SJSA1 (cell line): ENCODE measurements around the gene SIRPD. TPM values are rescaled to one million over a fixed set of nuclear protein-coding genes. Genes with fewer than 3 reads are reported as not detected.

Source experiments
- DNase-seq, 2 experiments: peaks; one replicate each; pipeline ENCODE4 v3.0.0-alpha.2; 2015 to 2020; ENCODE audit warnings: low spot score in 2 of 2, low read depth in 1 of 2
- H3K27ac ChIP-seq: fragments of 250-450 bp; sonication (Bioruptor Pico); 2 replicates; pipeline ENCODE4 v1.5.1; 2020; ENCODE audit warnings: mild to moderate bottlenecking, moderate library complexity
- H3K27me3 ChIP-seq: fragments of 250-450 bp; sonication (Bioruptor Pico); replicated peaks from 2 replicates; pipeline ENCODE4 v1.5.1; 2020; ENCODE audit warnings: mild to moderate bottlenecking, moderate library complexity
- H3K36me3 ChIP-seq: fragments of 250-450 bp; sonication (Bioruptor Pico); 2 replicates; pipeline ENCODE4 v1.5.1; 2020; ENCODE audit warnings: mild to moderate bottlenecking
- H3K4me1 ChIP-seq: fragments of 250-450 bp; sonication (Bioruptor Pico); replicated peaks from 2 replicates; pipeline ENCODE4 v1.6.1; 2021; ENCODE audit warnings: mild to moderate bottlenecking
- H3K4me3 ChIP-seq: fragments of 250-450 bp; sonication (Bioruptor Pico); 2 replicates; pipeline ENCODE4 v1.5.1; 2020; ENCODE audit warnings: mild to moderate bottlenecking
- H3K9me3 ChIP-seq: fragments of 250-450 bp; sonication (Bioruptor Pico); replicated peaks from 2 replicates; pipeline ENCODE4 v1.5.1; 2020; ENCODE audit warnings: mild to moderate bottlenecking
- total RNA-seq: library from RNA; depleted of rRNA; stranded (reverse); fragments of >200 nt; shearing (Covaris generic); gene quantifications from 2 replicates; pipeline ENCODE4 v1.2.3, GENCODE V29; 2014

The SIRPD gene
- total RNA-seq, 1 experiment from 2014 or later, result not detected

DNA sequence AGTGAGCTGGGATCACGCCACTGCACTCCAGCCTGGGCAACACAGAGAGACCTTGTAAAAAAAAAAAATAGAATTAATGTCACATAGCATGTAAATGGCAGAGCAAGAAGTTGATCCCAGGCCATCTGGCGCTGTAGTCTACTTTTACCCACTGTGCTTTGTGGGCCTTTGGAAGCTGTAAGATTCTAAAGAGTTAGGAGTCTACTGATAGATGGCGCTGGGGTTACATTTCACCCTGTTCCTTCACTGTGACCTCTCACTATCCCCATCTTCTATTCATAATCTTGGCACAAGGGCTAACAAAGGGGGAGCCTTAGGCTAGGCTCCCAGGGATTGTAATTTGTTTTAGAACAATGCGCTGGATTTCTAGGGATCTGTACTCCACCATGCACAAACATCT, 24.4 kb downstream of the SIRPD start:
- no peak overlapping the region for H3K27ac ChIP-seq
- no peak overlapping the region for H3K4me3 ChIP-seq
- H3K36me3 ChIP-seq, result no peaks in the 10 kb centered on the region
- DNase-seq, result no peak
- H3K27me3 ChIP-seq, result peaks cover 21% of the 10 kb centered on the region
- H3K9me3 ChIP-seq, result no peaks in the 10 kb centered on the region
- no peaks in the 10 kb centered on the region for H3K4me1 ChIP-seq

DNA sequence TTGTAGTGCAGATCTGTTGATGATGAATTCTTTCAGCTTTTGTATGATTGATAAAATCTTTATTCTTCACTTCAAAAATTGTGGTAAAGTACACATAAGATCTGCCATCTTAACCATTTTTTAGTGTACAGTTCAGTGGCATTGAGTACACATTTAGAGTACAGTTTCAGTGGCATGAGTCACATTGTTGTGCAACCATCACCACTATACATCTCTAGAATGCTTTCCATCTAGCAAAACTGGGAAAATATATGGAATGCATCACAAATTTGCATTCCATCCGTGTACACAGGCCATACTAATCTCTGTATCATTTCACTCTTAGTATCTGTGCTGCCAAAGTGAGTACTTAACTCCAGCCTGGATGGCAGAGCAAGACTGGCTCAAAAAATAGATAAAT, 28.7 kb downstream of the SIRPD start:
- Histone ChIP-seq H3K4me1 (no peaks in the 10 kb centered on the region), H3K27ac (no peak overlapping the region), H3K27me3 (peaks cover 9% of the 10 kb centered on the region; the same call in 1 of the 2 replicates), H3K36me3 (no peaks in the 10 kb centered on the region), H3K9me3 (no peaks in the 10 kb centered on the region), H3K4me3 (no peak overlapping the region)
- DNase-seq, result no peak

- H3K4me1 ChIP-seq, result no peaks in the 10 kb centered on the region
- no peak for DNase-seq
- no peak overlapping the region for H3K27ac ChIP-seq
- H3K36me3 ChIP-seq, result no peaks in the 10 kb centered on the region
- H3K9me3 ChIP-seq, result no peaks in the 10 kb centered on the region
- H3K27me3 ChIP-seq, result peaks cover 11% of the 10 kb centered on the region; the same call in 1 of the 2 replicates
- H3K4me3 ChIP-seq, result no peak overlapping the region
These were observed 29.6 kb downstream of the SIRPD start for GRCh38 chr20:1527923-1528322.

DNA sequence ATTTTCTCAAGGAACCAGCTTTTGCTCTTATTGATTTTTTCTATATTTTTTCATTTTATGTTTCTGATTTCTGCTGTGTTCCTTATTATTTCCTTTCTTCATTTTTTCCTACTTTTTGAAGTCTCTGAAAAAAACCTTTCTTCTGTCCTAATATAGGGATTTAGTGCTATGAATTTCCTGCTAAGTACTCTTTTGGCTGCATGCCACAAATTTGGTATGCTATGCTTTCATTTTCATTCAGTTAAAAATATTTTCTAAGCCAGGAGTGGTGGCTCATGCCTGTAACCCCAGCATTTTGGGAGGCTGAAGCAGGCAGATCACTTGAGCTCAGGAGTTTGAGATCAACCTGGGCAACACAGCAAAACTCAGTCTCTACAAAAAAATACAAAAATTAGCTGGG, 30.6 kb downstream of the SIRPD start:
- H3K27ac ChIP-seq, result no peak overlapping the region
- no peaks in the 10 kb centered on the region for H3K4me1 ChIP-seq
- no peak overlapping the region for H3K4me3 ChIP-seq
- no peak for DNase-seq
- H3K27me3 ChIP-seq, result peaks cover 19% of the 10 kb centered on the region; the same call in 1 of the 2 replicates
- no peaks in the 10 kb centered on the region for H3K36me3 ChIP-seq
- H3K9me3 ChIP-seq, result no peaks in the 10 kb centered on the region

GRCh38 chr20:1526310-1526709, 31.2 kb downstream of the SIRPD start:
- H3K9me3 ChIP-seq, result no peaks in the 10 kb centered on the region
- no peak overlapping the region for H3K4me3 ChIP-seq
- H3K27ac ChIP-seq, result no peak overlapping the region
- no peak for DNase-seq
- peaks cover 20% of the 10 kb centered on the region; the same call in 1 of the 2 replicates for H3K27me3 ChIP-seq
- no peaks in the 10 kb centered on the region for H3K36me3 ChIP-seq
- no peaks in the 10 kb centered on the region for H3K4me1 ChIP-seq

GRCh38 chr20:1524004-1524403, 33.5 kb downstream of the SIRPD start:
- no peaks in the 10 kb centered on the region for H3K4me1 ChIP-seq
- no peaks in the 10 kb centered on the region for H3K9me3 ChIP-seq
- DNase-seq, result no peak
- no peak overlapping the region for H3K4me3 ChIP-seq
- no peak overlapping the region for H3K27ac ChIP-seq
- H3K27me3 ChIP-seq, result peaks cover 17% of the 10 kb centered on the region
- H3K36me3 ChIP-seq, result no peaks in the 10 kb centered on the region

GRCh38 chr20:1517010-1517409, 40.5 kb downstream of the SIRPD start:
- Histone ChIP-seq H3K9me3 (no peaks in the 10 kb centered on the region), H3K4me1 (no peaks in the 10 kb centered on the region), H3K4me3 (no peak overlapping the region)

DNA sequence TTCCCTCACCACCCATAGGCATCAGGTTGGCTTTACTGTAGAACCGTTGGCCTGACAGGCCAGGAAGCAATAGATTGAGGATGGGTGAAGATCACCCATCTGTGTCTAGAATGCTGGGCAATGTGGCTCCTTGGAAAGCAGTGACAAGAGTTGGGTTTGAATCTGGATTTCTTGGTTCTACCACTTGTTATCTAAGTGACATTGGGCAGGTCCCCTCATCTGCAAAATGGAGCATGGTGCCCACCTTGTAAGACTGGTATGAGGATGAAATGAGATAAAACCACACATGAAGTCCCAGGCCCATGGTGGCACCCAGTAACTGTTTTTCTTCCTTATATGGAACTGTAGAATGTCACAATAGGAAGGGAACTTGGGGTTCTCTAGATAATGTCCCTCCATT, 43.7 kb downstream of the SIRPD start:
- no peak overlapping the region for H3K27ac ChIP-seq
- H3K9me3 ChIP-seq, result no peaks in the 10 kb centered on the region

More at GRCh38 chr20:1517010-1517409, 40.5 kb downstream of the SIRPD start:
- Histone ChIP-seq H3K36me3 (no peaks in the 10 kb centered on the region), H3K27ac (no peak overlapping the region), H3K27me3 (peaks cover 9% of the 10 kb centered on the region)
- no peak for DNase-seq

DNA sequence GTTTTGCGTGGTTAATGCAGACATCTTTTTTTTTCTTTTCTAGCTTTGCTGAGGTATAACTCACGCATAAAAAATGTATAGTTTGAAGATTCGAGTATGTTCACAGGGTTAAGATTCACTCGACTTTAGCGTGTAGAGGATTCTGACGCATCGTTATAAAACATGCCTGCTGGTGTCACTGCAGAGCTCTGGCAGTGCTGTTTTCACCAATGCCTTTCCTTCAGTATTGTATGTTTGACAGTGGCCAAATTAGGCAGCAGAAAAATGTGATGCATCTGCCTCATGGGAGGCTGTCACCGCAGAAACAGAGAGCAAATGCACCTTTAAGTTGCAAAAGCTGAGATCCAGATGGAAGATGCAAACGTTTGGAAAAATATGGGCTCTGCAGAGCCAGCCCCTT, 48.3 kb downstream of the SIRPD start:
- Histone ChIP-seq H3K9me3 (no peaks in the 10 kb centered on the region), H3K27ac (no peak overlapping the region), H3K4me1 (no peaks in the 10 kb centered on the region), H3K27me3 (peaks cover 7% of the 10 kb centered on the region; the same call in 1 of the 2 replicates), H3K36me3 (no peaks in the 10 kb centered on the region), H3K4me3 (no peak overlapping the region)
- DNase-seq, result no peak

More for the DNA sequence above, 43.7 kb downstream of the SIRPD start:
- Histone ChIP-seq H3K4me1 (no peaks in the 10 kb centered on the region), H3K4me3 (no peak overlapping the region), H3K36me3 (no peaks in the 10 kb centered on the region), H3K27me3 (peaks cover 11% of the 10 kb centered on the region; the same call in 1 of the 2 replicates)
- DNase-seq, result no peak

DNA sequence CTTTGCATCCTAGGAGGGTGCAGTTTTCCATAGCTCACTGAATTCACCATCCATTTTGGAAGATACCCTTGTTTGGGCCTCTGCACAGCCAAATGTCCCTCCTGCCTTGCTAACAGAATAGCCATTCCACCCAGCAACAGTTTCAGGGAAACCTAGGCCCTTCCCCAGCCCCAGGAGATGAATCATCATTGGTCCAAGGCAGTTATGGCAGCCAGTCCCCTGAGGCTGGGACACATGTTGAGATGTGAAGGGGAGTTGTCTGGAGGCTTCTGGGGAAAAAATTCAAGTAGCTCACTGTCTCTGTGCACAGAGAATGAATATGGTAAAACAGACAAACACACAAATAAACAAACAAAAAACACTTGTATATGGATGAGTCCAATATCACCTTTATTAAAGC, 48.9 kb downstream of the SIRPD start:
- Histone ChIP-seq H3K4me1 (no peaks in the 10 kb centered on the region), H3K4me3 (no peak overlapping the region), H3K27ac (no peak overlapping the region), H3K27me3 (peaks cover 7% of the 10 kb centered on the region; the same call in 1 of the 2 replicates), H3K36me3 (no peaks in the 10 kb centered on the region), H3K9me3 (no peaks in the 10 kb centered on the region)
- DNase-seq, result no peak

DNA sequence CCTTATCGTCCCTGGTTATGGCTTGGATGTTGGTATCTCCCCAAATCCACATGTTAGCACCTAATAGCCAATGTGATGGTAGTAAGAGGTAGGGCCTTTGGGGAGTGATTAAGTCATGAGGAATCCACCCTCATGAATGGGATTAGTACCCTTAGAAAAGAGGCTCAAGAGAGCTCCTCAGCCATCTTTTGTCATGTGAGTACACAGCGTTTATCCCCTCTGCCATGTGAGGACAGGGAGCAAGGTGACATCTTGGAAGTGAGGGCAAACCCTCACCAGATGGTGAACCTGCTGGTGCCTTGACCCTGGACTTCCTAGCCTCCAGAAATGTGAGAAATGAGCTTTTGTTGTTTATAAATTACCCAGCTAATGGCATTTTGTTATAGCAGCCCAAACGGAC, 50.2 kb downstream of the SIRPD start:
- no peaks in the 10 kb centered on the region for H3K36me3 ChIP-seq
- no peak for DNase-seq
- H3K9me3 ChIP-seq, result no peaks in the 10 kb centered on the region
- H3K27me3 ChIP-seq, result peaks cover 7% of the 10 kb centered on the region; the same call in 1 of the 2 replicates
- H3K4me3 ChIP-seq, result no peak overlapping the region
- no peaks in the 10 kb centered on the region for H3K4me1 ChIP-seq
- H3K27ac ChIP-seq, result no peak overlapping the region

DNA sequence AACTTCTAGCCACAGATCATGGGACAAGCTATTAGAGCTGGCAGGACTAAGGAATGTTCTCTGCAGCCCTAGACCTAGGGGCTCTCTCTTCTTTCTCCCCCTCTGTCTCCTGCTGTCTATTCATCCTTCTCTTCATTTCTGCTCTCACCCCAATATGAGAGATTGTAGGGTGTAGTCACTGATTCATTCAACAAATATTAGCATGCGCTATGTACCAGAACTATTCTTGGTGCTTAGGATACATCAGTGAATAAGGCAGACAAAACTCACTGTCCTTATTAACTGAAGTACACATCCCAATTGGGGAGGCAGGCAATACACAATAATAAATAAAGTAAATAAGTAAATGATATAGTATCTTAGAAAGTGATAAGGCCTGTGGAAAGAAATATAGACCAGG, 51.6 kb downstream of the SIRPD start:
- Histone ChIP-seq H3K9me3 (no peaks in the 10 kb centered on the region), H3K4me1 (no peaks in the 10 kb centered on the region), H3K27ac (no peak overlapping the region), H3K27me3 (peaks cover 6% of the 10 kb centered on the region; the same call in 1 of the 2 replicates), H3K36me3 (no peaks in the 10 kb centered on the region), H3K4me3 (no peak overlapping the region)
- no peak for DNase-seq

- Histone ChIP-seq H3K36me3 (no peaks in the 10 kb centered on the region), H3K27ac (no peak overlapping the region), H3K4me1 (no peaks in the 10 kb centered on the region), H3K9me3 (no peaks in the 10 kb centered on the region), H3K4me3 (no peak overlapping the region), H3K27me3 (peaks cover 1% of the 10 kb centered on the region; the same call in 1 of the 2 replicates)
- DNase-seq, result no peak
These were observed 52.1 kb downstream of the SIRPD start for GRCh38 chr20:1505361-1505760.

DNA sequence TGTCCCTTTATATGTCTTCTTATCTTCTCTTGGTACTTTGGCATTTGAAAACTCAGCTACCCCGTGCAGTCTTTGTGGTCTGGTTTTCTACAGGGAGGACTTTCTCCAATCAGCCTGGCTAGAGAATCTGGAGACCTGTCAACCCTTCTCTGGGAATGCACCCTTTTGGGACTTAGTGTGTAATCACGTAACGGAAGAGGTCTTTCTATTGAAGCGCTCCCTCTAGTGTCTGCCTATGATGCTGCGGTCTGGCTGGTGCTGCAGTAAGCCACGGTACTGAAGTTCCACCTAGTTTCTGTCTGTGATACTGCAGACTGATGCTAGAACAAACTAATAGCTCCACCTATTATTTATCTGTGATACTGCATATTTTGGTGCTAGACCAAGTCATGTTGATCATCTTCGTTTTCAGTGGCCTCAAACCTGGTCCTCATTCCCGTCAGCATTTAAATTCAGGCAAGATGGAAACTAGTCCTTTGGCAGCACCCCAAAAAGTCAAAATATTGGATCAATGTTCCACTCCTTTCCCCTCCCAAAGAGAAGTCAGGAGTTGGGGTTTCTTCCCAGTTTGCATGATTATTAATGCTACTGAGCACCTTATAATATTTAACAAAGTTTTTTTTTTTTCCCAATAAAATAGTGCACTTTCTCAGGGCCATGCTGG, 53.8 kb downstream of the SIRPD start:
- H3K27me3 ChIP-seq, result peaks cover 2% of the 10 kb centered on the region; the same call in 1 of the 2 replicates
- H3K4me1 ChIP-seq, result no peaks in the 10 kb centered on the region
- H3K27ac ChIP-seq, result no peak overlapping the region
- no peaks in the 10 kb centered on the region for H3K36me3 ChIP-seq
- H3K4me3 ChIP-seq, result no peak overlapping the region
- no peaks in the 10 kb centered on the region for H3K9me3 ChIP-seq
- peak; percentile 71 to 82 for DNase-seq

- H3K4me3 ChIP-seq, result no peak overlapping the region
- no peaks in the 10 kb centered on the region for H3K9me3 ChIP-seq
- H3K27me3 ChIP-seq, result peaks cover 6% of the 10 kb centered on the region
- H3K4me1 ChIP-seq, result no peaks in the 10 kb centered on the region
- H3K36me3 ChIP-seq, result no peaks in the 10 kb centered on the region
- DNase-seq, result no peak
- H3K27ac ChIP-seq, result no peak overlapping the region
These were observed 57.0 kb downstream of the SIRPD start for GRCh38 chr20:1500496-1500895.
